ENCODE results near the gene DHRS1. TPM values are rescaled to one million over a fixed set of nuclear protein-coding genes. Genes with fewer than 3 reads are reported as not detected.

The DHRS1 gene
- total and polyA plus RNA-seq, 9 of the 15 experiments (the other 6 are each of a cell fraction or from before 2014, with no cell fraction given): 7.3 to 33.6 (median 13.3) TPM

DNA sequence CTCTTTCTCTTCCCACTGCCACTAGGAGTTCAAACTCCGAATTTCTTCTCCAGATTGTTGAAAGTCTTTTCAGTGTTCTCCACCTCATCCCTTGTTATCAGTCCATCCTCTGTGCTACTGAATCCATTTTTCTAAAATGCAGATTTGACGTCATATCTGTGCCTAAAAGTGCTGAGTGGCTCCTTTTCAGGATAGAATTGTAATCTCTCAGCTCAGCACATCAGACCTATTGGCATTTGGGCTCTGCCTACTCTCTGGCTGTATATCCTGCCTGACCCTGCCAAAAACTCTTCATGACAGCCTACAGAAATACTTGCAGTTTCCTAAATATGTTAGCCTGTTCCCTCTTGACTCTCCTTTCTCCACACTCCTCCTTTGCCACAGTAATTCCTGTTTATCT is 27.1 kb downstream of the DHRS1 start:
- no peaks in the 10 kb centered on the region; the same call in 1 of the 2 replicates for H4K20me1 ChIP-seq (replicated peaks; ENCODE audit: control insufficient read depth, insufficient read depth, low read length)
- intact Hi-C loops (cut with micrococcal nuclease) (no loop called here), in situ Hi-C loops (cut with MboI) (no loop called here)
- ChIA-PET POLR2A (interaction anchor here (0.6 to 1.2 kb wide), 3 partner anchors 10 to 136 kb away, joined by 3 to 5 read pairs (median 5); partner anchors contain the start of gene CHMP4A), CTCF (ENCODE audit: low intra/inter-chr PET ratio) (no interaction called here)
- peak overlapping the region; percentile 19; the same call in 1 of the 2 replicates for H2AFZ ChIP-seq (ENCODE audit: low read depth, low read length)
- H3K27ac ChIP-seq (ENCODE audit: extremely low read depth, low read depth, low read length): no peak overlapping the region
- H3K79me2 ChIP-seq (ENCODE audit: control insufficient read depth, insufficient read depth, low read length): peaks cover 9% of the 10 kb centered on the region; the same call in 1 of the 3 replicates
- H3K36me3 ChIP-seq (ENCODE audit: control insufficient read depth, insufficient read depth, low read length): no peaks in the 10 kb centered on the region; the same call in 2 of the 3 replicates
- peaks cover 2% of the 10 kb centered on the region for H3K9me1 ChIP-seq (ENCODE audit: control insufficient read depth, insufficient read depth, low read length)
- BruUV-seq (replicated peaks): no TSS peak
- FAIRE-seq (peak; percentile 15), ATAC-seq (no peak), DNase-seq (ENCODE audit: extremely low read depth in 1 of 4, low spot score in 3 of 4) (peak in 1 of 4 experiments; percentile 25)
- H3K4me3 ChIP-seq: no peak overlapping the region
- no peaks in the 10 kb centered on the region for H3K9me3 ChIP-seq (replicated peaks; ENCODE audit: control insufficient read depth, insufficient read depth, low read depth, low read length)
- H3K4me2 ChIP-seq (ENCODE audit: insufficient read depth, low read length): peak overlapping the region; percentile 92
- H3K9ac ChIP-seq (ENCODE audit: insufficient read depth in 1 of 2, low read depth in 2 of 2, low read length in 2 of 2): peak overlapping the region in 1 of 2 experiments; percentile 99; a peak in 1 of 4 replicates
- 25% methylated on average over 2 of the region's 2 CpGs for WGBS (ENCODE audit: insufficient coverage, low coverage, missing lambda C conversion rate)
- peaks cover 26 to 27% of the 10 kb centered on the region in 2 experiments; a peak in 4 of 5 replicates for H3K4me1 ChIP-seq (replicated peaks in 1 of 2; ENCODE audit: control insufficient read depth in 2 of 2, insufficient read depth in 2 of 2, low read length in 2 of 2)
- no peaks in the 10 kb centered on the region for H3K27me3 ChIP-seq (ENCODE audit: control insufficient read depth in 2 of 2, insufficient read depth in 2 of 2, low read length in 2 of 2)
- TF ChIP-seq MAFG (tag; conservative IDR thresholded peaks at IDR 0.05): peak; percentile 92
- no peak for TF ChIP-seq PURB (CRISPR knock-in tag; IDR thresholded peaks at IDR 0.05; ENCODE audit: low read depth)
- no peak for TF ChIP-seq ZNF766 (CRISPR knock-in tag; conservative IDR thresholded peaks at IDR 0.05)
- TF ChIP-seq HIVEP1 (CRISPR knock-in tag; IDR thresholded peaks at IDR 0.05): no peak
- TF ChIP-seq C11orf30 (IDR thresholded peaks at IDR 0.05; ENCODE audit: low read depth): peak; percentile 96
- no peak for TF ChIP-seq CLOCK (CRISPR knock-in tag; IDR thresholded peaks at IDR 0.05; ENCODE audit: borderline replicate concordance)
- TF ChIP-seq MAZ (CRISPR knock-in tag; conservative IDR thresholded peaks at IDR 0.05 in 1 of 2, IDR thresholded peaks at IDR 0.05 in 1 of 2): no peak
- no peak for TF ChIP-seq ZNF764 (CRISPR knock-in tag; IDR thresholded peaks at IDR 0.05; ENCODE audit: low read depth)
- peak; percentile 89 for TF ChIP-seq MAFK (IDR thresholded peaks at IDR 0.05; ENCODE audit: low read length)
- TF ChIP-seq ATF6 (CRISPR knock-in tag; IDR thresholded peaks at IDR 0.05): no peak
- no peak for TF ChIP-seq SIN3B (IDR thresholded peaks at IDR 0.05; ENCODE audit: low read depth)
- TF ChIP-seq MXI1 (IDR thresholded peaks at IDR 0.05; ENCODE audit: low read depth, low read length): no peak
- TF ChIP-seq MED1 (CRISPR knock-in tag; IDR thresholded peaks at IDR 0.05; ENCODE audit: borderline replicate concordance): no peak
- peak; percentile 98 for TF ChIP-seq ZNF316 (IDR thresholded peaks at IDR 0.05)
- TF ChIP-seq RAD51 (IDR thresholded peaks at IDR 0.05; ENCODE audit: borderline replicate concordance, low read depth): no peak
- peak; percentile 87 for TF ChIP-seq MAFF (IDR thresholded peaks at IDR 0.05; ENCODE audit: low read length)
- peak; percentile 48; the same call in 1 of the 2 replicates for TF ChIP-seq CREM (IDR thresholded peaks at IDR 0.05; ENCODE audit: low read depth)
- no peak for TF ChIP-seq ZFP36 (IDR thresholded peaks at IDR 0.05; ENCODE audit: low read depth, low read length, partially characterized antibody)
- no peak for TF ChIP-seq NRF1 (conservative IDR thresholded peaks at IDR 0.05 in 1 of 2, IDR thresholded peaks at IDR 0.05 in 1 of 2)

All from K562 (cell line).